ENCODE results near the gene AJM1.

The AJM1 gene

GRCh38 chr9:136852664-136853595 is 10.7 kb downstream of the AJM1 start:
- H3K4me1 Mint-ChIP-seq (ENCODE audit: low read depth): peaks cover 7% of the 10 kb centered on the region
- H3K9me3 Mint-ChIP-seq: no peaks in the 10 kb centered on the region
- no peak overlapping the region for H3K4me3 Mint-ChIP-seq
- no peak overlapping the region for H3K27ac Mint-ChIP-seq
- no peaks in the 10 kb centered on the region for H3K36me3 Mint-ChIP-seq (ENCODE audit: low read depth)
- no peaks in the 10 kb centered on the region for H3K27me3 Mint-ChIP-seq

DNA sequence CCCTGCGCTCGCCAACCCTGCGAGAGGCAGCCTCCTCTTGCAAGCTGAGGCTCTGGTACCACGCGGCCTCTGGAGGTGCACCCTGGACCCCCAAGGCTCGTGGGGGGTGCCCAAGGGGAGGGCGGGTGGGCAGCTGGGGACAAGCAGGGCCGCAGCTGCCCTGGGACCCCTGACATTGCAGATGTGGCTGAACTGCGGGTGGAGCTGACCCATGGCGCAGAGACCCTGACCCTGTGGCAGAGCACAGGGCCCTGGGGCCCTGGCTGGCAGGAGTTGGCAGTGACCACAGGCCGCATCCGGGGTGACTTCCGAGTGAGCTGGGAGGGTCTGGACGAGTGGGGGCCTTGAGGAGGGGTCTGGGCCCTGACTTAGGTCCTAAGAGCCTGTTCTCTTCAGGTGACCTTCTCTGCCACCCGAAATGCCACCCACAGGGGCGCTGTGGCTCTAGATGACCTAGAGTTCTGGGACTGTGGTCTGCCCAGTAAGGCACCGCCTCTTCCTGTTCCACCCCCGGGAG is 11.4 kb downstream of the AJM1 start:
- Mint-ChIP-seq H3K4me3 (no peak overlapping the region), H3K27ac (no peak overlapping the region), H3K27me3 (no peaks in the 10 kb centered on the region), H3K36me3 (ENCODE audit: low read depth) (no peaks in the 10 kb centered on the region), H3K9me3 (no peaks in the 10 kb centered on the region), H3K4me1 (ENCODE audit: low read depth) (peaks cover 6% of the 10 kb centered on the region)

GRCh38 chr9:136854113-136854841 is 12.0 kb downstream of the AJM1 start:
- Mint-ChIP-seq H3K4me1 (ENCODE audit: low read depth) (peaks cover 3% of the 10 kb centered on the region), H3K4me3 (no peak overlapping the region), H3K36me3 (ENCODE audit: low read depth) (no peaks in the 10 kb centered on the region), H3K9me3 (no peaks in the 10 kb centered on the region), H3K27ac (no peak overlapping the region), H3K27me3 (no peaks in the 10 kb centered on the region)

- Mint-ChIP-seq H3K27ac (no peak overlapping the region), H3K9me3 (no peaks in the 10 kb centered on the region), H3K4me3 (no peak overlapping the region), H3K27me3 (no peaks in the 10 kb centered on the region), H3K4me1 (ENCODE audit: low read depth) (peaks cover 3% of the 10 kb centered on the region), H3K36me3 (ENCODE audit: low read depth) (no peaks in the 10 kb centered on the region)
Measured at GRCh38 chr9:136854842-136855460, 12.7 kb downstream of the AJM1 start.

DNA sequence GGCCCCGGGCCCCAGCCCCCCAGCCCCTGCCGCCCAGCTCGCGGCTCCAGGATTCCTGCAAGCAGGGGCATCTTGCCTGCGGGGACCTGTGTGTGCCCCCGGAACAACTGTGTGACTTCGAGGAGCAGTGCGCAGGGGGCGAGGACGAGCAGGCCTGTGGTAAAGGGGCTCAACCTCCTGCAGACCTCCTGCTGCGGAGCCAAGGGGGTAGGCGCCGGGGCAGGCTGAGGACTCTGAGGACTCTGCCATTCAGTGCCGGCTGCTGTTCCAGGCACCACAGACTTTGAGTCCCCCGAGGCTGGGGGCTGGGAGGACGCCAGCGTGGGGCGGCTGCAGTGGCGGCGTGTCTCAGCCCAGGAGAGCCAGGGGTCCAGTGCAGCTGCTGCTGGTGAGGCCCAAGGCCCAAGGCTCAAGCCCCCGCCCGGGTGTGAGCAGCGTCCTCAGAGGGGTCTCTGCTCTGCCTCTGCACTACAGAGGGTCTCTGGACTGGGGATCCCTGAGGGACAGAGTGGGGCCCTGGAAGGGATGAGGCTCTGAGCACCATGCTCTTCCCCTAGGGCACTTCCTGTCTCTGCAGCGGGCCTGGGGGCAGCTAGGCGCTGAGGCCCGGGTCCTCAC is 13.3 kb downstream of the AJM1 start:
- H3K36me3 Mint-ChIP-seq (ENCODE audit: low read depth): no peaks in the 10 kb centered on the region
- no peaks in the 10 kb centered on the region for H3K4me1 Mint-ChIP-seq (ENCODE audit: low read depth)
- no peaks in the 10 kb centered on the region for H3K27me3 Mint-ChIP-seq
- no peak overlapping the region for H3K4me3 Mint-ChIP-seq
- H3K9me3 Mint-ChIP-seq: no peaks in the 10 kb centered on the region
- no peak overlapping the region for H3K27ac Mint-ChIP-seq

- Mint-ChIP-seq H3K27me3 (no peaks in the 10 kb centered on the region), H3K27ac (no peak overlapping the region), H3K36me3 (ENCODE audit: low read depth) (no peaks in the 10 kb centered on the region), H3K9me3 (no peaks in the 10 kb centered on the region), H3K4me1 (ENCODE audit: low read depth) (no peaks in the 10 kb centered on the region), H3K4me3 (no peak overlapping the region)
Measured at GRCh38 chr9:136856079-136856476, 13.8 kb downstream of the AJM1 start.

- H3K27ac Mint-ChIP-seq: no peak overlapping the region
Measured at GRCh38 chr9:136856541-136857141, 14.4 kb downstream of the AJM1 start.

GRCh38 chr9:136857166-136857565 is 14.9 kb downstream of the AJM1 start:
- Mint-ChIP-seq H3K27me3 (no peaks in the 10 kb centered on the region), H3K27ac (no peak overlapping the region), H3K4me1 (ENCODE audit: low read depth) (no peaks in the 10 kb centered on the region), H3K4me3 (no peak overlapping the region), H3K9me3 (no peaks in the 10 kb centered on the region), H3K36me3 (ENCODE audit: low read depth) (no peaks in the 10 kb centered on the region)

More at GRCh38 chr9:136856541-136857141, 14.4 kb downstream of the AJM1 start:
- H3K4me3 Mint-ChIP-seq: no peak overlapping the region
- no peaks in the 10 kb centered on the region for H3K27me3 Mint-ChIP-seq
- no peaks in the 10 kb centered on the region for H3K9me3 Mint-ChIP-seq
- no peaks in the 10 kb centered on the region for H3K4me1 Mint-ChIP-seq (ENCODE audit: low read depth)
- no peaks in the 10 kb centered on the region for H3K36me3 Mint-ChIP-seq (ENCODE audit: low read depth)

DNA sequence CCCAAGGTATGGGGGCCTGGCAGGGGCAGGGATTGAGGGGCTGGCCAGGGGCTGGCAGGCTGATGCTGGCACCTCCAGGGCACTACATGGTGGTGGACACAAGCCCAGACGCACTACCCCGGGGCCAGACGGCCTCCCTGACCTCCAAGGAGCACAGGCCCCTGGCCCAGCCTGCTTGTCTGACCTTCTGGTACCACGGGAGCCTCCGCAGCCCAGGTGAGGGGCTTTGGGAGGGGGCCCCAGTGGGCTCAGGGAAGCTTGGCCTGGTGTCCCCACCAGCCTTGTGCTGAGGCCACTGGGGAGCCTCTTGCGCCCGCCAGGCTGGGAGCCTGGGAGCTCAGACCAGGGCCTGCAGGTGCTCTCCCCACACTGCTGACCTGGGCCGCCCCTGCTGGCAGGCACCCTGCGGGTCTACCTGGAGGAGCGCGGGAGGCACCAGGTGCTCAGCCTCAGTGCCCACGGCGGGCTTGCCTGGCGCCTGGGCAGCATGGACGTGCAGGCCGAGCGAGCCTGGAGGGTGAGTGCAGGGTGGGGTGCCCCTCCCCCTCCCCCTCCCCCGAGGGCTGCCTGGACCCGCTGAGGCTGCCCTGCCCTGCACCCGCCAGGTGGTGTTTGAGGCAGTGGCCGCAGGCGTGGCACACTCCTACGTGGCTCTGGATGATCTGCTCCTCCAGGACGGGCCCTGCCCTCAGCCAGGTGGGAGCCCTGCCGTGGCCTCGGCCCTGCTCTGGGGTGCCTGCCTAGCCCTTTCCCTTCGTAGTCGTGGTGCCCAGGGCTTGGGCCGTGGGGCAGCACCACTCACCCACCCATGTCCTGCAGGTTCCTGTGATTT is 15.5 kb downstream of the AJM1 start:
- H3K4me1 Mint-ChIP-seq (ENCODE audit: low read depth): no peaks in the 10 kb centered on the region
- no peaks in the 10 kb centered on the region for H3K9me3 Mint-ChIP-seq
- H3K36me3 Mint-ChIP-seq (ENCODE audit: low read depth): no peaks in the 10 kb centered on the region

GRCh38 chr9:136858452-136858843 is 16.2 kb downstream of the AJM1 start:
- Mint-ChIP-seq H3K4me3 (no peak overlapping the region), H3K27ac (no peak overlapping the region), H3K36me3 (ENCODE audit: low read depth) (peaks cover 3% of the 10 kb centered on the region), H3K27me3 (no peaks in the 10 kb centered on the region), H3K9me3 (no peaks in the 10 kb centered on the region), H3K4me1 (ENCODE audit: low read depth) (no peaks in the 10 kb centered on the region)

More for the DNA sequence above, 15.5 kb downstream of the AJM1 start:
- Mint-ChIP-seq H3K27ac (no peak overlapping the region), H3K27me3 (no peaks in the 10 kb centered on the region), H3K4me3 (no peak overlapping the region)

DNA sequence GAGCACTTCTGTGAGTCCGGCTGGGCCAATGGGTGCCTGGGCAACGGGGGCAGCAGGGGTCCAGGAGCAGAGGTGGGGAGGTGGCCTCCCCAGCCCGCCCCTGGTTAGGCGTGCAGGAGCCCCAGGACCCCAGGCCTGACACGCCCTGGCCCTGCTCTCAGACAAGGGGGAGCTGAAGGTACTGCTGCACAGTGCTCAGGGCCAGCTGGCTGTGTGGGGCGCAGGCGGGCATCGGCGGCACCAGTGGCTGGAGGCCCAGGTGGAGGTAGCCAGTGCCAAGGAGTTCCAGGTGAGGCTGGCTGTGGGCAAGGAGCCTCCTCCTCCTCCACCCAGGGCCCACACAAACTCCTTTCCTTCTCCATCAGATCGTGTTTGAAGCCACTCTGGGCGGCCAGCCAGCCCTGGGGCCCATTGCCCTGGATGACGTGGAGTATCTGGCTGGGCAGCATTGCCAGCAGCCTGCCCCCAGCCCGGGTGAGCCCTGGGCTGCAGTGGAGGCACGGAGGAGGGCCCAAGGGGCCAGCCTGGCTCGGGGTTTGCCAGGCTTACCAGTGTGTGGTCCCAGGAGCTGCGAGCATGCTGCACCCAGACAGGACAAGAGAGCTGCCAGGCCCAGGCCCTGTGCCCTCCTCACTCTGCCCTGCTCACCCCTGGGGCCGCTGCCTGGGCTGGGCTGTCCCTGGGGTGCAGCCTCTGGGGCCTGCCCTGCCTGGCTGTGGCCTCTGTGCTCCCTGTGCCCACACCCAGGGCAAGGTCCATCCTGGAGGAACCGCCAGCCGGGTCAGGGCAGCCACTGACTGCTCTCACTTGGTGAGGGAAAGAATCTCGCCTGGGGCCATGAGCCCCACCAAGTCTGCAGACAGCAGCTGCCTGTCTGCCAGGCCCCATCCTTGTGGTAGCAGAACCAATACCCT is 16.8 kb downstream of the AJM1 start:
- H3K27ac Mint-ChIP-seq: no peak overlapping the region
- H3K36me3 Mint-ChIP-seq (ENCODE audit: low read depth): peaks cover 10% of the 10 kb centered on the region
- no peak overlapping the region for H3K4me3 Mint-ChIP-seq
- no peaks in the 10 kb centered on the region for H3K27me3 Mint-ChIP-seq
- H3K4me1 Mint-ChIP-seq (ENCODE audit: low read depth): peaks cover 5% of the 10 kb centered on the region
- H3K9me3 Mint-ChIP-seq: no peaks in the 10 kb centered on the region

GRCh38 chr9:136860529-136860928 is 18.3 kb downstream of the AJM1 start:
- Mint-ChIP-seq H3K9me3 (no peaks in the 10 kb centered on the region), H3K4me3 (no peak overlapping the region), H3K27me3 (no peaks in the 10 kb centered on the region), H3K36me3 (ENCODE audit: low read depth) (peaks cover 13% of the 10 kb centered on the region), H3K4me1 (ENCODE audit: low read depth) (peaks cover 16% of the 10 kb centered on the region), H3K27ac (no peak overlapping the region)

Measured in stimulated activated naive CD8-positive, alpha-beta T cell treated with anti-CD3 and anti-CD28 coated beads, Interleukin-15, Interleukin-2, amounts not matched to agents 100 ng/mL and 50 ng/mL, for 24 hours (primary cell).